ENCODE measurements around the gene ERC2. TPM values are rescaled to one million over a fixed set of nuclear protein-coding genes. Genes with fewer than 3 reads are reported as not detected.

Gene ERC2
- polyA plus RNA-seq, 2 of the 4 experiments (the other 2 are of a cell fraction), result 0.16 TPM; not detected in 1

DNA sequence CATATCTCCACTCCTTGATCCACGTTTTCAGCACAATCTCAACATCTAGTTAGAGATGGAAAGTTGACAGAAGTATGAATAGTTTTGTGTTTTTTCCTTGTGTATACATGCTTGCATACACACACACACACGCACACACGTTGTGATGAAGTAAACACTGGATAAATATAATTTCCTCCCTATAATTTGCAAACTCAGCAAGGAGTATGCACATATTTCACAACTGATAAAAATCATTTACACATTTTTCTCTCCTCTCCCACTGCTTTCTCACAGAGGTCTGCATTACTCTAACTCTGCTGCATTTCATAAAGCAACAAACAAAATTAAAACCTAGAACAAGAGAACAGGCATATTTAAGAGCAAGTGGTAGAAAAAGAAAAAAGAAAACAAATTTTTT lies 320.9 kb downstream of the ERC2 start:
- Histone ChIP-seq H3K4me1 (no peaks in the 10 kb centered on the region), H3K9me3 (no peaks in the 10 kb centered on the region), H3K4me3 (no peak overlapping the region), H3K4me2 (no peak overlapping the region), H3K27ac (no peak overlapping the region)
- WGBS (ENCODE audit: missing lambda C conversion rate), result 43% methylated on average over 3 of the region's 3 CpGs
- ATAC-seq, result no peak
- no peak for TF ChIP-seq TP53 (CRISPR knock-in tag; IDR thresholded peaks at IDR 0.05)
- peak; percentile 25 for TF ChIP-seq MAFK (IDR thresholded peaks at IDR 0.05; ENCODE audit: partially characterized antibody)
- CTCF ChIA-PET, result no interaction called here
- DNase-seq (ENCODE audit: low read depth in 1 of 2, low spot score in 1 of 2), result no peak
- no peak for FAIRE-seq
- POLR2A ChIA-PET, result no interaction called here

DNA sequence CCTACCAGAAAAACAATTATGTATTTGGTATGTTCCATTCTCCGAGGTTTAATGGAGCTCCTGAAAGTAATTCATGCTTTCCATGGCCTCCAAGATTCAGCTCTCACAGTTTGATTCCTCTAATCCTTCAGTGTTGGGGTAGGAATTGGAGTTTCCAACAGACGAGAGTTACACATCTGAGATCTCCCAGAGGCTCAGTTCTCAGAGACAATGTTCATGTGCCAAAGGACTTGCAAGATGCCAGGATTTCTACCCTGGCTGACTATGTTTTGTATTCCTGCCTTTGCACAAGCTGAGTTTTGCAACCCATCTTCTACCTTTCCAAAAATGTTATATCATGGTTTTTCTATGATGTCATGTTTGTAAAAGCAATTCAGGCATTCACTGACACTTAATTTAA lies 322.9 kb downstream of the ERC2 start:
- CTCF ChIA-PET, result interaction anchor here (0.6 kb wide), 1 partner anchor 359 kb away, joined by 3 read pairs; no protein-coding TSS in a partner anchor

DNA sequence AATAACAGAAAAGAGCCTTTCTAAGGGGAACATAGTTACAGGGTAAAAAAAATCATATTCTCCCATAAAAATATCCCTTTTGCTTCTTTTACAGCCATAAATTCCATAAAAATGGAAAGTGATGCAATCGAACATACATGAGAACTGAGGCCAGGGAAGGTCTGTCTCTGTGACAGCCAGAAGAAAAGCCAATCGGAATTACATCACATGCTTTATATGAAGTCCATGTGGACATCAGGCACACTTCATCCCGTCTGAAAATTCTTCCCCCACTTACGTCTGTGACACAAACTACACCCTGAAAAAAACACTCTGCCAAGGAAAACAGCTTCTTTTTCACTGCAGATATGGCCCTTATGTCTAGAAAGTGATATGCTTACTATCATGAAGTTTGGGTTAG lies 323.5 kb downstream of the ERC2 start:
- no peaks in the 10 kb centered on the region for H3K9me3 ChIP-seq
- H3K4me3 ChIP-seq, result no peak overlapping the region
- WGBS (ENCODE audit: missing lambda C conversion rate), result 61% methylated on average over 4 of the region's 4 CpGs
- ATAC-seq (no peak), DNase-seq (ENCODE audit: low read depth in 1 of 2, low spot score in 1 of 2) (no peak), FAIRE-seq (no peak)
- no peak overlapping the region for H3K27ac ChIP-seq
- H3K4me2 ChIP-seq, result no peak overlapping the region
- POLR2A ChIA-PET, result no interaction called here
- CTCF ChIA-PET, result interaction anchor here (0.6 kb wide), 1 partner anchor 359 kb away, joined by 3 read pairs; no protein-coding TSS in a partner anchor
- no peak for TF ChIP-seq MYC (IDR thresholded peaks at IDR 0.05; ENCODE audit: borderline replicate concordance, low read length)
- no peak for TF ChIP-seq TFCP2L1 (CRISPR knock-in tag; IDR thresholded peaks at IDR 0.05)
- TF ChIP-seq SMC3 (IDR thresholded peaks at IDR 0.05), result no peak
- no peak for TF ChIP-seq EHMT2 (IDR thresholded peaks at IDR 0.05; ENCODE audit: low read depth)
- no peak for TF ChIP-seq HOXA7 (CRISPR knock-in tag; IDR thresholded peaks at IDR 0.05)
- TF ChIP-seq HEYL (CRISPR knock-in tag; IDR thresholded peaks at IDR 0.05), result no peak
- no peak for TF ChIP-seq GATA3 (IDR thresholded peaks at IDR 0.05; ENCODE audit: borderline replicate concordance)
- no peak for TF ChIP-seq RNF2 (IDR thresholded peaks at IDR 0.05; ENCODE audit: borderline replicate concordance, low read depth)
- TF ChIP-seq ZNF302 (CRISPR knock-in tag; IDR thresholded peaks at IDR 0.05), result no peak
- TF ChIP-seq, protein P1, sequence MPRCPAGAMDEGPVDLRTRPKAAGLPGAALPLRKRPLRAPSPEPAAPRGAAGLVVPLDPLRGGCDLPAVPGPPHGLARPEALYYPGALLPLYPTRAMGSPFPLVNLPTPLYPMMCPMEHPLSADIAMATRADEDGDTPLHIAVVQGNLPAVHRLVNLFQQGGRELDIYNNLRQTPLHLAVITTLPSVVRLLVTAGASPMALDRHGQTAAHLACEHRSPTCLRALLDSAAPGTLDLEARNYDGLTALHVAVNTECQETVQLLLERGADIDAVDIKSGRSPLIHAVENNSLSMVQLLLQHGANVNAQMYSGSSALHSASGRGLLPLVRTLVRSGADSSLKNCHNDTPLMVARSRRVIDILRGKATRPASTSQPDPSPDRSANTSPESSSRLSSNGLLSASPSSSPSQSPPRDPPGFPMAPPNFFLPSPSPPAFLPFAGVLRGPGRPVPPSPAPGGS (IDR thresholded peaks at IDR 0.05), result no peak
- TF ChIP-seq, protein P2, sequence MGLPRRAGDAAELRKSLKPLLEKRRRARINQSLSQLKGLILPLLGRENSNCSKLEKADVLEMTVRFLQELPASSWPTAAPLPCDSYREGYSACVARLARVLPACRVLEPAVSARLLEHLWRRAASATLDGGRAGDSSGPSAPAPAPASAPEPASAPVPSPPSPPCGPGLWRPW (IDR thresholded peaks at IDR 0.05), result no peak
- no peak for TF ChIP-seq RCOR1 (IDR thresholded peaks at IDR 0.05; ENCODE audit: low read depth, low read length)
- no peaks in the 10 kb centered on the region for H3K4me1 ChIP-seq

More for the DNA sequence above, 322.9 kb downstream of the ERC2 start:
- Histone ChIP-seq H3K4me3 (no peak overlapping the region), H3K4me1 (no peaks in the 10 kb centered on the region), H3K9me3 (no peaks in the 10 kb centered on the region), H3K27ac (no peak overlapping the region), H3K4me2 (no peak overlapping the region)
- DNase-seq (ENCODE audit: low read depth in 1 of 2, low spot score in 1 of 2), result no peak
- TF ChIP-seq, protein P3, sequence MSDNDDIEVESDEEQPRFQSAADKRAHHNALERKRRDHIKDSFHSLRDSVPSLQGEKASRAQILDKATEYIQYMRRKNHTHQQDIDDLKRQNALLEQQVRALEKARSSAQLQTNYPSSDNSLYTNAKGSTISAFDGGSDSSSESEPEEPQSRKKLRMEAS (IDR thresholded peaks at IDR 0.05), result no peak
- TF ChIP-seq RAD21 (conservative IDR thresholded peaks at IDR 0.05 in 1 of 2, IDR thresholded peaks at IDR 0.05 in 1 of 2) (no peak), PHF8 (IDR thresholded peaks at IDR 0.05; ENCODE audit: borderline replicate concordance, low read depth) (no peak), CHD2 (IDR thresholded peaks at IDR 0.05; ENCODE audit: low read length, partially characterized antibody) (no peak), HDAC2 (IDR thresholded peaks at IDR 0.05) (no peak), ZC3H11A (IDR thresholded peaks at IDR 0.05) (no peak), NPAS2 (CRISPR knock-in tag; IDR thresholded peaks at IDR 0.05; ENCODE audit: borderline replicate concordance) (no peak), HEYL (CRISPR knock-in tag; IDR thresholded peaks at IDR 0.05) (no peak), RCOR1 (IDR thresholded peaks at IDR 0.05; ENCODE audit: low read depth, low read length) (no peak), CEBPB (IDR thresholded peaks at IDR 0.05) (no peak)
- TF ChIP-seq, protein P4, sequence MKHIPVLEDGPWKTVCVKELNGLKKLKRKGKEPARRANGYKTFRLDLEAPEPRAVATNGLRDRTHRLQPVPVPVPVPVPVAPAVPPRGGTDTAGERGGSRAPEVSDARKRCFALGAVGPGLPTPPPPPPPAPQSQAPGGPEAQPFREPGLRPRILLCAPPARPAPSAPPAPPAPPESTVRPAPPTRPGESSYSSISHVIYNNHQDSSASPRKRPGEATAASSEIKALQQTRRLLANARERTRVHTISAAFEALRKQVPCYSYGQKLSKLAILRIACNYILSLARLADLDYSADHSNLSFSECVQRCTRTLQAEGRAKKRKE (CRISPR knock-in tag; IDR thresholded peaks at IDR 0.05; ENCODE audit: low read depth), result no peak
- TF ChIP-seq, protein P5, sequence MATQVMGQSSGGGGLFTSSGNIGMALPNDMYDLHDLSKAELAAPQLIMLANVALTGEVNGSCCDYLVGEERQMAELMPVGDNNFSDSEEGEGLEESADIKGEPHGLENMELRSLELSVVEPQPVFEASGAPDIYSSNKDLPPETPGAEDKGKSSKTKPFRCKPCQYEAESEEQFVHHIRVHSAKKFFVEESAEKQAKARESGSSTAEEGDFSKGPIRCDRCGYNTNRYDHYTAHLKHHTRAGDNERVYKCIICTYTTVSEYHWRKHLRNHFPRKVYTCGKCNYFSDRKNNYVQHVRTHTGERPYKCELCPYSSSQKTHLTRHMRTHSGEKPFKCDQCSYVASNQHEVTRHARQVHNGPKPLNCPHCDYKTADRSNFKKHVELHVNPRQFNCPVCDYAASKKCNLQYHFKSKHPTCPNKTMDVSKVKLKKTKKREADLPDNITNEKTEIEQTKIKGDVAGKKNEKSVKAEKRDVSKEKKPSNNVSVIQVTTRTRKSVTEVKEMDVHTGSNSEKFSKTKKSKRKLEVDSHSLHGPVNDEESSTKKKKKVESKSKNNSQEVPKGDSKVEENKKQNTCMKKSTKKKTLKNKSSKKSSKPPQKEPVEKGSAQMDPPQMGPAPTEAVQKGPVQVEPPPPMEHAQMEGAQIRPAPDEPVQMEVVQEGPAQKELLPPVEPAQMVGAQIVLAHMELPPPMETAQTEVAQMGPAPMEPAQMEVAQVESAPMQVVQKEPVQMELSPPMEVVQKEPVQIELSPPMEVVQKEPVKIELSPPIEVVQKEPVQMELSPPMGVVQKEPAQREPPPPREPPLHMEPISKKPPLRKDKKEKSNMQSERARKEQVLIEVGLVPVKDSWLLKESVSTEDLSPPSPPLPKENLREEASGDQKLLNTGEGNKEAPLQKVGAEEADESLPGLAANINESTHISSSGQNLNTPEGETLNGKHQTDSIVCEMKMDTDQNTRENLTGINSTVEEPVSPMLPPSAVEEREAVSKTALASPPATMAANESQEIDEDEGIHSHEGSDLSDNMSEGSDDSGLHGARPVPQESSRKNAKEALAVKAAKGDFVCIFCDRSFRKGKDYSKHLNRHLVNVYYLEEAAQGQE (IDR thresholded peaks at IDR 0.05), result no peak
- ATAC-seq, result no peak
- no peak for FAIRE-seq
- 74% methylated on average over 2 of the region's 2 CpGs for WGBS (ENCODE audit: missing lambda C conversion rate)
- POLR2A ChIA-PET, result no interaction called here
